Measurements from ENCODE around the gene ABCB1.

DNA sequence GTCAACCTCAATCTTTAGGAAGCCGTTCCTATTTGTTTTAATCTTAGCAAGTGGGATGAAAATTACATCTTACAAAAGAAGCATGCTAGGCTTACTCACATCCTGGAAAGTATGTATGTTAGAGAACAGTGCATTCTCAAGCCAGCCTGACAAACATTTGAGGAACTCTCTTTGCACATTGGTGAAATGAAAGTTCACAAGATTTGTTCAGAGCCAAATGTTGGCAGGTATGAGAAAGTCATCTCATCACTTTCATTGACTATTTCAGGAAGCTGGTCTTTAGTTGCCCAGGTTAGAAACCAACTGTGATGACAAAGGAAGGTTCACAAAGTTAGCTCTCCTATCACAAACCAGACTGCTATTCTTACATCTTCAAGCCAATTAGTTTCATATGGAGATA is 57.1 kb downstream of the ABCB1 start:
- TF ChIP-seq, protein P1, sequence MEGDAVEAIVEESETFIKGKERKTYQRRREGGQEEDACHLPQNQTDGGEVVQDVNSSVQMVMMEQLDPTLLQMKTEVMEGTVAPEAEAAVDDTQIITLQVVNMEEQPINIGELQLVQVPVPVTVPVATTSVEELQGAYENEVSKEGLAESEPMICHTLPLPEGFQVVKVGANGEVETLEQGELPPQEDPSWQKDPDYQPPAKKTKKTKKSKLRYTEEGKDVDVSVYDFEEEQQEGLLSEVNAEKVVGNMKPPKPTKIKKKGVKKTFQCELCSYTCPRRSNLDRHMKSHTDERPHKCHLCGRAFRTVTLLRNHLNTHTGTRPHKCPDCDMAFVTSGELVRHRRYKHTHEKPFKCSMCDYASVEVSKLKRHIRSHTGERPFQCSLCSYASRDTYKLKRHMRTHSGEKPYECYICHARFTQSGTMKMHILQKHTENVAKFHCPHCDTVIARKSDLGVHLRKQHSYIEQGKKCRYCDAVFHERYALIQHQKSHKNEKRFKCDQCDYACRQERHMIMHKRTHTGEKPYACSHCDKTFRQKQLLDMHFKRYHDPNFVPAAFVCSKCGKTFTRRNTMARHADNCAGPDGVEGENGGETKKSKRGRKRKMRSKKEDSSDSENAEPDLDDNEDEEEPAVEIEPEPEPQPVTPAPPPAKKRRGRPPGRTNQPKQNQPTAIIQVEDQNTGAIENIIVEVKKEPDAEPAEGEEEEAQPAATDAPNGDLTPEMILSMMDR (IDR thresholded peaks at IDR 0.05; ENCODE audit: low read depth, low read length) = no peak
- TF ChIP-seq EZH2phosphoT487 (IDR thresholded peaks at IDR 0.05; ENCODE audit: low read depth) = no peak
